A549 (cell line): ENCODE results near the gene GGA2. TPM values are rescaled to one million over a fixed set of nuclear protein-coding genes. Genes with fewer than 3 reads are reported as not detected.
A peak's percentile ranks its signal among the peaks of the same experiment; 100 is the strongest.

Experiments
- ATAC-seq, 2 experiments: fragments of 200-7000 bp in 1 of 2; fragments of >200 bp in 1 of 2; cut with Nextera tagmentation in 1 of 2; cut with Tn5 transposase in 1 of 2; 3 replicates each; pipeline versions ENCODE4 v1.8.0 to v1.9.1; 2018 to 2020; ENCODE audit warnings: mild to moderate bottlenecking in 1 of 2, moderate library complexity in 1 of 2
- CTCF ChIA-PET: fragments of 300-600 bp; sonication (Branson Sonifier 250); formaldehyde crosslinking; extraction: SDS; loops from one replicate; lab custom pipeline; 2021; ENCODE audit warnings: antibody characterized with exemption, inconsistent platforms; lab: Yijun Ruan, JAX
- POLR2A ChIA-PET: fragments of 350-600 bp; formaldehyde crosslinking; extraction: SDS; loops from one replicate; lab custom pipeline; 2021; ENCODE audit warnings: antibody characterized with exemption, inconsistent platforms; lab: Yijun Ruan, JAX
- DNase-seq, 2 experiments: peaks; one replicate each; pipeline versions ENCODE4 v3.0.0 to v3.0.0-alpha.2; 2011 to 2016; ENCODE audit warnings: low read depth in 1 of 2, low spot score in 1 of 2
- FAIRE-seq: peaks from 2 replicates; lab custom pipeline; 2011; peaks lifted over from hg19 to GRCh38; lab: Jason Lieb, UNC
- H3K27ac ChIP-seq, 2 experiments: fragments of >200 bp; sonication (Bioruptor Twin); formaldehyde crosslinking; 3 replicates each; pipeline ENCODE4 v1.5.1; 2016 to 2017
- H3K4me1 ChIP-seq: fragments of >200 bp; sonication (Bioruptor Twin); formaldehyde crosslinking; 3 replicates; pipeline ENCODE4 v1.6.1; 2016
- H3K4me2 ChIP-seq: fragments of >200 bp; sonication (Bioruptor Twin); formaldehyde crosslinking; 3 replicates; pipeline ENCODE4 v1.6.1; 2016
- H3K4me3 ChIP-seq: fragments of >200 bp; sonication (Bioruptor Twin); formaldehyde crosslinking; 3 replicates; pipeline ENCODE4 v1.5.1; 2016
- H3K9me3 ChIP-seq: fragments of >200 bp; sonication (Bioruptor Twin); formaldehyde crosslinking; 3 replicates; pipeline ENCODE4 v1.6.1; 2016
- BCL3 ChIP-seq: fragments of >200 bp; sonication (Bioruptor Twin); formaldehyde crosslinking; IDR thresholded peaks from 3 replicates; pipeline ENCODE4 v1.6.1; 2016
- CEBPB ChIP-seq, 2 experiments: fragments of >200 bp in 1 of 2; sonication (Bioruptor Twin) in 1 of 2; formaldehyde crosslinking in 1 of 2; IDR thresholded peaks; 2 replicates each; pipeline ENCODE4 v1.6.1; 2012 to 2016
- CHD4 ChIP-seq: fragments of 200-600 bp; sonication (generic); IDR thresholded peaks from 2 replicates; pipeline ENCODE4 v1.6.1; 2016; ENCODE audit warnings: antibody characterized with exemption, mild to moderate bottlenecking, borderline replicate concordance
- EHF ChIP-seq: fragments of 250-450 bp; sonication (Bioruptor Pico); IDR thresholded peaks from 2 replicates; pipeline ENCODE4 v1.5.0; 2020; ENCODE audit warnings: mild to moderate bottlenecking
- ELK1 ChIP-seq: fragments of 150-350 bp; IDR thresholded peaks from 2 replicates; pipeline ENCODE4 v1.6.1; 2014; ENCODE audit warnings: low read depth, mild to moderate bottlenecking, low read length
- FOSL2 ChIP-seq, 2 experiments: fragments of 450-650 bp in 1 of 2; fragments of >200 bp in 1 of 2; sonication (Bioruptor Twin) in 1 of 2; formaldehyde crosslinking; IDR thresholded peaks; 2 replicates each; pipeline versions ENCODE4 v1.5.0 to v1.6.1; 2016 to 2020; ENCODE audit warnings: mild to moderate bottlenecking in 1 of 2, moderate library complexity in 1 of 2
- GATA3 ChIP-seq: IDR thresholded peaks from 2 replicates; pipeline ENCODE4 v1.6.1; 2012; ENCODE audit warnings: borderline replicate concordance
- HOXA7 ChIP-seq: fragments of 250-450 bp; sonication (Bioruptor Pico); IDR thresholded peaks from 2 replicates; pipeline ENCODE4 v1.5.0; 2020; ENCODE audit warnings: mild to moderate bottlenecking, moderate library complexity
- JUN ChIP-seq, 2 experiments: fragments of >200 bp; sonication (Bioruptor Twin); formaldehyde crosslinking; IDR thresholded peaks; 2 replicates in 1 of 2; 3 replicates in 1 of 2; pipeline ENCODE4 v1.6.1; 2016 to 2017
- JUNB ChIP-seq: fragments of >200 bp; sonication (Bioruptor Twin); formaldehyde crosslinking; IDR thresholded peaks from 2 replicates; pipeline ENCODE4 v1.6.1; 2016
- MAX ChIP-seq: IDR thresholded peaks from 2 replicates; pipeline ENCODE4 v1.6.1; 2012
- NFE2L2 ChIP-seq: fragments of 150-350 bp; conservative IDR thresholded peaks from 2 replicates; pipeline ENCODE4 v1.6.1; 2014; ENCODE audit warnings: low read length
- RAD21 ChIP-seq, 2 experiments: fragments of >200 bp in 1 of 2; sonication (Bioruptor Twin) in 1 of 2; formaldehyde crosslinking in 1 of 2; IDR thresholded peaks in 1 of 2; conservative IDR thresholded peaks in 1 of 2; 2 replicates in 1 of 2; 3 replicates in 1 of 2; pipeline ENCODE4 v1.6.1; 2012 to 2018; ENCODE audit warnings: inconsistent platforms in 1 of 2
- RNF2 ChIP-seq: fragments of 200-600 bp; sonication (generic); IDR thresholded peaks from 2 replicates; pipeline ENCODE4 v1.6.1; 2016; ENCODE audit warnings: low read depth, mild to moderate bottlenecking, antibody characterized with exemption, moderate library complexity, borderline replicate concordance
- SREBF2 ChIP-seq: fragments of 450-650 bp; IDR thresholded peaks from 2 replicates; pipeline ENCODE4 v1.6.1; 2014; ENCODE audit warnings: mild to moderate bottlenecking, moderate library complexity
- TP53 ChIP-seq: fragments of 250-450 bp; sonication (Bioruptor Pico); IDR thresholded peaks from 2 replicates; pipeline ENCODE4 v1.5.0; 2021; ENCODE audit warnings: mild to moderate bottlenecking, moderate library complexity
- USF2 ChIP-seq: fragments of 450-650 bp; IDR thresholded peaks from 2 replicates; pipeline ENCODE4 v1.6.1; 2014; ENCODE audit warnings: antibody characterized with exemption
- ZC3H11A ChIP-seq: fragments of 450-650 bp; IDR thresholded peaks from 2 replicates; pipeline ENCODE4 v1.6.1; 2014; ENCODE audit warnings: antibody characterized with exemption, mild to moderate bottlenecking
- ZFP36 ChIP-seq: fragments of 450-650 bp; IDR thresholded peaks from 2 replicates; pipeline ENCODE4 v1.6.1; 2014; ENCODE audit warnings: borderline replicate concordance; ENCODE audit not compliant: partially characterized antibody
- ZSCAN20 ChIP-seq: fragments of 250-450 bp; sonication (Bioruptor Pico); IDR thresholded peaks from 2 replicates; pipeline ENCODE4 v1.8.0; 2022; ENCODE audit warnings: mild to moderate bottlenecking, moderate library complexity
- WGBS: methylation state at CpG from one replicate; pipeline ENCODE4 v1.1.6; 2017; ENCODE audit errors: missing lambda C conversion rate; 5-methylcytosine and 5-hydroxymethylcytosine counted together
- polyA plus RNA-seq, 4 experiments: library from polyadenylated mRNA; depleted of rRNA in 3 of 4; stranded (reverse); fragments of >200 nt; fragmentation: RNase III in 1 of 4; extraction: RNeasy Plus Mini Kit Qiagen cat#74134 plus additional on column Dnase treatment in 1 of 4; gene quantifications; 2 replicates in 3 of 4; 3 replicates in 1 of 4; pipeline ENCODE4 v1.2.3, GENCODE V29; 2011 to 2017
- TF ChIP-seq, protein P1 (sequence below): fragments of 200-600 bp; sonication (generic); IDR thresholded peaks from 2 replicates; pipeline ENCODE4 v1.6.1; 2016; ENCODE audit warnings: antibody characterized with exemption, mild to moderate bottlenecking, moderate library complexity
- TF ChIP-seq, protein P2 (sequence below): IDR thresholded peaks from 2 replicates; pipeline ENCODE4 v1.6.1; 2012

GGA2 gene
- polyA plus RNA-seq, 2 of the 4 experiments (the other 2 are of a cell fraction): 33.1 to 57.9 TPM

DNA sequence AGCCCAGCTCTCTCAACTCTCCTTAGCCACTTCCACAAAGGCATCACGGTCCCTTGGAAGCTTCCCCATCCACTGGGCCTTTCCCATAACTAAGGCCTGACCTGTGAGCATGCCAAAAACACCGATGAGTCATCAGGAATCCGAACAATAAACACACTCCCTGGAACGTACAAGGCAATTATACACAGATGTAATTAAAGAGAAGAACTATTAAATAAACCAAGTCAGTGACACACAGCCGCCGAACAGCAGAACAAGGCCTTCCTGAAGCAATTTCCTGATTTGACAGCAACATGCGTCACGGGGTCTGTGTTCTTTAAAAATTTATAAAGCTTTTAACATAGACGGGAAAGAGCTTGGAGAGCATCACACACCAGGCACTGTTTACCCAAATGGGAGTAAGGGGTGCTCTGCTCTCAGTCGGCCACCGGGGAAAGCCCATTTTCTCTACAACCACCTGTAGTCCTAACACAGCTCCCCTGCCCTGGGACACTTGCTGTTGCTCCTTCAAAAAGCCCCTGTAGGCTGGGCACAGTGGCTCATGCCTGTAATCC is 86.7 kb downstream of the GGA2 start:
- H3K27ac ChIP-seq: peak overlapping the region; percentile 84 to 93
- no peaks in the 10 kb centered on the region for H3K9me3 ChIP-seq
- CTCF ChIA-PET: interaction anchor here (0.8 to 3.8 kb wide), 4 partner anchors 11 to 242 kb away, joined by 3 to 56 read pairs (median 8); partner anchors contain the start of gene SCNN1G
- DNase-seq: peak; percentile 60 to 93
- TF ChIP-seq JUN (IDR thresholded peaks at IDR 0.05) (peak in 1 of 2 experiments; percentile 42; a peak in 2 of 5 replicates), FOSL2 (IDR thresholded peaks at IDR 0.05) (peak; percentile 67), FOSL2 (CRISPR knock-in tag; IDR thresholded peaks at IDR 0.05) (peak; percentile 99), CEBPB (IDR thresholded peaks at IDR 0.05) (peak in 1 of 2 experiments; percentile 42; a peak in 1 of 4 replicates), ZFP36 (no peak), SREBF2 (no peak), HOXA7 (CRISPR knock-in tag) (no peak), RAD21 (conservative IDR thresholded peaks at IDR 0.05 in 1 of 2, IDR thresholded peaks at IDR 0.05 in 1 of 2) (0 out of 5 replicates have a peak, but pooled peaks of 1 of the 2 experiments have one; percentile 11), CHD4 (0 out of 2 replicates have a peak, but pooled peaks have one; percentile 72), JUNB (peak; percentile 55), USF2 (peak; percentile 20; the same call in 1 of the 2 replicates), EHF (CRISPR knock-in tag) (0 out of 2 replicates have a peak, but pooled peaks have one; percentile 48), MAX (peak; percentile 61; the same call in 1 of the 2 replicates), BCL3 (no peak), GATA3 (peak; percentile 78; the same call in 1 of the 2 replicates)
- 0 out of 3 replicates have a peak overlapping the region, but pooled peaks have one; percentile 14 for H3K4me3 ChIP-seq
- POLR2A ChIA-PET: no interaction called here
- H3K4me2 ChIP-seq: peak overlapping the region; percentile 86
- H3K4me1 ChIP-seq: peaks cover 29% of the 10 kb centered on the region
- 2% methylated on average over 11 of the region's 11 CpGs for WGBS
- FAIRE-seq: peak; percentile 13
- peak; percentile 86 to 87 for ATAC-seq

DNA sequence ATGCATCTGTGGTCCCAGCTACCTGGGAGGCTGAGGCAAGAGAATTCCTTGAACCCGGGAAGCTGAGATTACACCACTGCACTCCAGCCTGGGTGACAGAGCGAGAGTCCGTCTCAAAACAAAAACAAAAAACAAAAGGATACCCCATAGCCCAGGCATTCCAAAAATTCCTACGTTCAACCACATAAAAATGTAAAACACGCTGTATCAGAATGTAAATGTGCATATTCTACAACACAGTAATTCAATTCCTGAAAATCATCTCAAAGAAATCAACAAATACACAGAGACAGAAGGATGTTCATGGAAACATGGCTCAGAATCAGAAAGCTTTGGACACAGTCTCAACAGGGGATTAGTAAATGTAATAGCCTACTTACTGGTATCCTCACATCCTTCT is 90.3 kb downstream of the GGA2 start:
- POLR2A ChIA-PET: no interaction called here
- no peak for DNase-seq
- Histone ChIP-seq H3K4me2 (no peak overlapping the region), H3K9me3 (no peaks in the 10 kb centered on the region), H3K27ac (no peak overlapping the region; a peak in 1 of 6 replicates), H3K4me1 (peaks cover 31% of the 10 kb centered on the region), H3K4me3 (no peak overlapping the region)
- no peak for FAIRE-seq
- no peak for ATAC-seq
- TF ChIP-seq NFE2L2: no peak
- TF ChIP-seq, protein P1, sequence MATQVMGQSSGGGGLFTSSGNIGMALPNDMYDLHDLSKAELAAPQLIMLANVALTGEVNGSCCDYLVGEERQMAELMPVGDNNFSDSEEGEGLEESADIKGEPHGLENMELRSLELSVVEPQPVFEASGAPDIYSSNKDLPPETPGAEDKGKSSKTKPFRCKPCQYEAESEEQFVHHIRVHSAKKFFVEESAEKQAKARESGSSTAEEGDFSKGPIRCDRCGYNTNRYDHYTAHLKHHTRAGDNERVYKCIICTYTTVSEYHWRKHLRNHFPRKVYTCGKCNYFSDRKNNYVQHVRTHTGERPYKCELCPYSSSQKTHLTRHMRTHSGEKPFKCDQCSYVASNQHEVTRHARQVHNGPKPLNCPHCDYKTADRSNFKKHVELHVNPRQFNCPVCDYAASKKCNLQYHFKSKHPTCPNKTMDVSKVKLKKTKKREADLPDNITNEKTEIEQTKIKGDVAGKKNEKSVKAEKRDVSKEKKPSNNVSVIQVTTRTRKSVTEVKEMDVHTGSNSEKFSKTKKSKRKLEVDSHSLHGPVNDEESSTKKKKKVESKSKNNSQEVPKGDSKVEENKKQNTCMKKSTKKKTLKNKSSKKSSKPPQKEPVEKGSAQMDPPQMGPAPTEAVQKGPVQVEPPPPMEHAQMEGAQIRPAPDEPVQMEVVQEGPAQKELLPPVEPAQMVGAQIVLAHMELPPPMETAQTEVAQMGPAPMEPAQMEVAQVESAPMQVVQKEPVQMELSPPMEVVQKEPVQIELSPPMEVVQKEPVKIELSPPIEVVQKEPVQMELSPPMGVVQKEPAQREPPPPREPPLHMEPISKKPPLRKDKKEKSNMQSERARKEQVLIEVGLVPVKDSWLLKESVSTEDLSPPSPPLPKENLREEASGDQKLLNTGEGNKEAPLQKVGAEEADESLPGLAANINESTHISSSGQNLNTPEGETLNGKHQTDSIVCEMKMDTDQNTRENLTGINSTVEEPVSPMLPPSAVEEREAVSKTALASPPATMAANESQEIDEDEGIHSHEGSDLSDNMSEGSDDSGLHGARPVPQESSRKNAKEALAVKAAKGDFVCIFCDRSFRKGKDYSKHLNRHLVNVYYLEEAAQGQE: no peak
- TF ChIP-seq JUN (IDR thresholded peaks at IDR 0.05): no peak
- TF ChIP-seq RNF2: no peak
- no peak for TF ChIP-seq ZSCAN20 (CRISPR knock-in tag)
- TF ChIP-seq, protein P2, sequence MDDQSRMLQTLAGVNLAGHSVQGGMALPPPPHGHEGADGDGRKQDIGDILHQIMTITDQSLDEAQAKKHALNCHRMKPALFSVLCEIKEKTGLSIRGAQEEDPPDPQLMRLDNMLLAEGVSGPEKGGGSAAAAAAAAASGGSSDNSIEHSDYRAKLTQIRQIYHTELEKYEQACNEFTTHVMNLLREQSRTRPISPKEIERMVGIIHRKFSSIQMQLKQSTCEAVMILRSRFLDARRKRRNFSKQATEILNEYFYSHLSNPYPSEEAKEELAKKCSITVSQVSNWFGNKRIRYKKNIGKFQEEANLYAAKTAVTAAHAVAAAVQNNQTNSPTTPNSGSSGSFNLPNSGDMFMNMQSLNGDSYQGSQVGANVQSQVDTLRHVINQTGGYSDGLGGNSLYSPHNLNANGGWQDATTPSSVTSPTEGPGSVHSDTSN: no peak
- TF ChIP-seq ELK1: no peak
- no peak for TF ChIP-seq TP53
- no peak for TF ChIP-seq ZC3H11A
- 92% methylated on average over 5 of the region's 5 CpGs for WGBS
- CTCF ChIA-PET: interaction anchor here (3.2 kb wide), 1 partner anchor 15 kb away, joined by 31 read pairs; no protein-coding TSS in a partner anchor
